ENCODE measurements around the gene CZIB. TPM values are rescaled to one million over a fixed set of nuclear protein-coding genes. Genes with fewer than 3 reads are reported as not detected.

CZIB gene
- total RNA-seq, 1 experiment from 2014 or later: 57.2 TPM

DNA sequence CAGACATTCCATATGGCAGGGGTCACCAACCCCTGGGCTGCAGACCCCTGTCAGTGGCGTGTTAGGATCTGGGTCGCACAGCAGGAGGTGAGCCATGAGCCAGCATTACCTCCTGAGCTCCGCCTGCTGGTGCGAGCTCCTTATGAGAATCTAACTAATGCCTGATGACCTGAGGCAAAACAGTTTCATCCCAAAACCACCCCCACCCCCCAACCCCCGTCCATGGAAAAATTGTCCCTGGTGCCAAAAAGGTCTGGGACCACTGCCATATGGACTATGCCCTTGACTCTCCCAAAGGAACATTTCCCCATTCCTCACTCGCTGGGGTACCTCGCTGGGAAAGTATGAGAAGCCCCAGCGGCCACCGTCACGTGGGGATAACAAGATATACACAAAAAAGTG, 30.2 kb downstream of the CZIB start:
- in situ Hi-C loops (cut with HindIII; ENCODE audit: low pct_unique_long_range_greater_than_20kb, low sequenced_read_pairs) (no loop called here), intact Hi-C loops (cut with micrococcal nuclease; ENCODE audit: unreplicated experiment) (no loop called here)
- TF ChIP-seq TCF7L2 (IDR thresholded peaks at IDR 0.05; ENCODE audit: low read depth, low read length): no peak
- no peaks in the 10 kb centered on the region for H3K4me1 ChIP-seq (ENCODE audit: control insufficient read depth, insufficient read depth, low read length)
- ChIA-PET POLR2A (no interaction called here), CTCF (no interaction called here)
- H3K4me3 ChIP-seq (ENCODE audit: low read depth in 2 of 2, low read length in 2 of 2): no peak overlapping the region
- DNase-seq (ENCODE audit: low read depth, low spot score): no peak
- no peak for ATAC-seq
- H3K36me3 ChIP-seq (ENCODE audit: control insufficient read depth, insufficient read depth, low read length): no peaks in the 10 kb centered on the region
- no TSS peak for BruUV-seq (replicated peaks)
- no peaks in the 10 kb centered on the region for H3K27me3 ChIP-seq (ENCODE audit: control insufficient read depth, insufficient read depth, low read length)
- no peak overlapping the region for H3K27ac ChIP-seq (ENCODE audit: low read length)
- no peaks in the 10 kb centered on the region for H3K9me3 ChIP-seq (ENCODE audit: control insufficient read depth, insufficient read depth, low read depth, low read length)

DNA sequence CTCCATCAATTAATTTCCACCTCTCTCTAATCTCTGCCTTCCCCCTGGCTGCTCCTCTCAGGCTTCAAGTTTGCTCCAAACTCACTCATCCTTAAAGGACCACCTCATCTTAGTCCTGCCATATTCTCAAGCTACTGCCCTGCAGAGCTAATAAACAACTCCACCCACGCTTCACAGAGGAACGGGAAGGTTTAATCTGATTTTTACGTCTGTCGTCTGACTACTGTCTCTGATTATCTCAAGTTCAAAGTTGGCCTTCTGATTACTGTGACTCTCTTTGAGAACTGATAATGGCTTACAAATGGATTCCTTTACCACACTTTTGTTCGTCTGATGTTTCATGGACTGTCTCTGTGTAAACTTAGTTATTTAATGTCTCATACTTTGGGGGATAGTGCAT, 31.4 kb downstream of the CZIB start:
- no peaks in the 10 kb centered on the region for H3K36me3 ChIP-seq (ENCODE audit: control insufficient read depth, insufficient read depth, low read length)
- no peak for DNase-seq (ENCODE audit: low read depth, low spot score)
- no peak overlapping the region for H3K4me3 ChIP-seq (ENCODE audit: low read depth in 2 of 2, low read length in 2 of 2)
- ChIA-PET POLR2A (interaction anchor here (0.6 kb wide), 1 partner anchor 19 kb away, joined by 8 read pairs; no protein-coding TSS in a partner anchor), CTCF (interaction anchor here (0.6 kb wide), 1 partner anchor 205 kb away, joined by 3 read pairs; no protein-coding TSS in a partner anchor)
- no peak for TF ChIP-seq SIN3A (IDR thresholded peaks at IDR 0.05; ENCODE audit: borderline replicate concordance, insufficient read depth, low read depth, low read length)
- TF ChIP-seq, protein P1, sequence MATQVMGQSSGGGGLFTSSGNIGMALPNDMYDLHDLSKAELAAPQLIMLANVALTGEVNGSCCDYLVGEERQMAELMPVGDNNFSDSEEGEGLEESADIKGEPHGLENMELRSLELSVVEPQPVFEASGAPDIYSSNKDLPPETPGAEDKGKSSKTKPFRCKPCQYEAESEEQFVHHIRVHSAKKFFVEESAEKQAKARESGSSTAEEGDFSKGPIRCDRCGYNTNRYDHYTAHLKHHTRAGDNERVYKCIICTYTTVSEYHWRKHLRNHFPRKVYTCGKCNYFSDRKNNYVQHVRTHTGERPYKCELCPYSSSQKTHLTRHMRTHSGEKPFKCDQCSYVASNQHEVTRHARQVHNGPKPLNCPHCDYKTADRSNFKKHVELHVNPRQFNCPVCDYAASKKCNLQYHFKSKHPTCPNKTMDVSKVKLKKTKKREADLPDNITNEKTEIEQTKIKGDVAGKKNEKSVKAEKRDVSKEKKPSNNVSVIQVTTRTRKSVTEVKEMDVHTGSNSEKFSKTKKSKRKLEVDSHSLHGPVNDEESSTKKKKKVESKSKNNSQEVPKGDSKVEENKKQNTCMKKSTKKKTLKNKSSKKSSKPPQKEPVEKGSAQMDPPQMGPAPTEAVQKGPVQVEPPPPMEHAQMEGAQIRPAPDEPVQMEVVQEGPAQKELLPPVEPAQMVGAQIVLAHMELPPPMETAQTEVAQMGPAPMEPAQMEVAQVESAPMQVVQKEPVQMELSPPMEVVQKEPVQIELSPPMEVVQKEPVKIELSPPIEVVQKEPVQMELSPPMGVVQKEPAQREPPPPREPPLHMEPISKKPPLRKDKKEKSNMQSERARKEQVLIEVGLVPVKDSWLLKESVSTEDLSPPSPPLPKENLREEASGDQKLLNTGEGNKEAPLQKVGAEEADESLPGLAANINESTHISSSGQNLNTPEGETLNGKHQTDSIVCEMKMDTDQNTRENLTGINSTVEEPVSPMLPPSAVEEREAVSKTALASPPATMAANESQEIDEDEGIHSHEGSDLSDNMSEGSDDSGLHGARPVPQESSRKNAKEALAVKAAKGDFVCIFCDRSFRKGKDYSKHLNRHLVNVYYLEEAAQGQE (IDR thresholded peaks at IDR 0.05; ENCODE audit: insufficient read depth in 1 of 2, low read depth in 2 of 2, low read length in 1 of 2): no peak
- no peaks in the 10 kb centered on the region for H3K27me3 ChIP-seq (ENCODE audit: control insufficient read depth, insufficient read depth, low read length)
- BruUV-seq (replicated peaks): no TSS peak
- no peaks in the 10 kb centered on the region for H3K4me1 ChIP-seq (ENCODE audit: control insufficient read depth, insufficient read depth, low read length)
- in situ Hi-C loops (cut with HindIII; ENCODE audit: low pct_unique_long_range_greater_than_20kb, low sequenced_read_pairs): no loop called here
- intact Hi-C loops (cut with micrococcal nuclease; ENCODE audit: unreplicated experiment): loop anchor here (10.0 kb wide), 1 partner anchor 284 kb away; no protein-coding TSS in a partner anchor
- H3K9me3 ChIP-seq (ENCODE audit: control insufficient read depth, insufficient read depth, low read depth, low read length): no peaks in the 10 kb centered on the region
- no peak for ATAC-seq
- H3K27ac ChIP-seq (ENCODE audit: low read length): no peak overlapping the region

DNA sequence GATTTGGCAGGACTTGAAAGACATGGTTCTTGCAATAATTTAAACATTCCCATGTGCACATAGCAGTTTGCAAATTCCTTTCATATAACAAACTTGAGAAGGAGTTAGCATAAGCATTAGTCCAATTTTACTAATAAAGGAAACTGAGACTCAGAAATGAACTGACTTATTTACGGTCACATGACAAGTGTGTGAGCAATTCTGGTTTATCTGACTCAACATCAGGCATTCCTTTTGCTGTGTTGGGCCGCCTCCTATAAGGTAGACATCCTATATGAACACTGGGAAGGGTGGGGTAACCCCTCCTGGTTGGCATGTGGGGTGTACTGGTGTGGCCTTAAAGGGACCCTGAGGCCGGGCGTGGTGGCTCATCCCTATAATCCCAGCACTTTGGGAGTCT, 32.3 kb downstream of the CZIB start:
- BruUV-seq (replicated peaks): no TSS peak
- intact Hi-C loops (cut with micrococcal nuclease; ENCODE audit: unreplicated experiment): loop anchor here (10.0 kb wide), 1 partner anchor 283 kb away; no protein-coding TSS in a partner anchor
- Histone ChIP-seq H3K4me3 (ENCODE audit: low read depth in 2 of 2, low read length in 2 of 2) (no peak overlapping the region), H3K9me3 (ENCODE audit: control insufficient read depth, insufficient read depth, low read depth, low read length) (no peaks in the 10 kb centered on the region), H3K27me3 (ENCODE audit: control insufficient read depth, insufficient read depth, low read length) (no peaks in the 10 kb centered on the region), H3K4me1 (ENCODE audit: control insufficient read depth, insufficient read depth, low read length) (no peaks in the 10 kb centered on the region), H3K36me3 (ENCODE audit: control insufficient read depth, insufficient read depth, low read length) (no peaks in the 10 kb centered on the region), H3K27ac (ENCODE audit: low read length) (no peak overlapping the region)
- ChIA-PET POLR2A (no interaction called here), CTCF (no interaction called here)
- in situ Hi-C loops (cut with HindIII; ENCODE audit: low pct_unique_long_range_greater_than_20kb, low sequenced_read_pairs): no loop called here
- DNase-seq (ENCODE audit: low read depth, low spot score) (no peak), ATAC-seq (no peak)
- TF ChIP-seq TCF7L2 (IDR thresholded peaks at IDR 0.05; ENCODE audit: low read depth, low read length) (no peak), POLR2AphosphoS5 (IDR thresholded peaks at IDR 0.05; ENCODE audit: low read depth, low read length) (no peak)
- TF ChIP-seq, protein P2, sequence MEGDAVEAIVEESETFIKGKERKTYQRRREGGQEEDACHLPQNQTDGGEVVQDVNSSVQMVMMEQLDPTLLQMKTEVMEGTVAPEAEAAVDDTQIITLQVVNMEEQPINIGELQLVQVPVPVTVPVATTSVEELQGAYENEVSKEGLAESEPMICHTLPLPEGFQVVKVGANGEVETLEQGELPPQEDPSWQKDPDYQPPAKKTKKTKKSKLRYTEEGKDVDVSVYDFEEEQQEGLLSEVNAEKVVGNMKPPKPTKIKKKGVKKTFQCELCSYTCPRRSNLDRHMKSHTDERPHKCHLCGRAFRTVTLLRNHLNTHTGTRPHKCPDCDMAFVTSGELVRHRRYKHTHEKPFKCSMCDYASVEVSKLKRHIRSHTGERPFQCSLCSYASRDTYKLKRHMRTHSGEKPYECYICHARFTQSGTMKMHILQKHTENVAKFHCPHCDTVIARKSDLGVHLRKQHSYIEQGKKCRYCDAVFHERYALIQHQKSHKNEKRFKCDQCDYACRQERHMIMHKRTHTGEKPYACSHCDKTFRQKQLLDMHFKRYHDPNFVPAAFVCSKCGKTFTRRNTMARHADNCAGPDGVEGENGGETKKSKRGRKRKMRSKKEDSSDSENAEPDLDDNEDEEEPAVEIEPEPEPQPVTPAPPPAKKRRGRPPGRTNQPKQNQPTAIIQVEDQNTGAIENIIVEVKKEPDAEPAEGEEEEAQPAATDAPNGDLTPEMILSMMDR (IDR thresholded peaks at IDR 0.05): no peak
